ENCODE data around the gene ENOX1.

Gene ENOX1

GRCh38 chr13:43203781-43204180, 583.0 kb downstream of the ENOX1 start:
- Histone ChIP-seq H2AFZ (ENCODE audit: low read depth, low read length) (no peak overlapping the region), H3K4me3 (ENCODE audit: low read length) (no peak overlapping the region), H3K27me3 (ENCODE audit: insufficient read depth, low read length) (no peaks in the 10 kb centered on the region), H3K36me3 (ENCODE audit: insufficient read depth, low read length) (no peaks in the 10 kb centered on the region), H3K4me1 (ENCODE audit: insufficient read depth, low read length) (no peaks in the 10 kb centered on the region), H3K9me3 (ENCODE audit: low read length) (peaks cover 2% of the 10 kb centered on the region)

GRCh38 chr13:43200736-43201135, 586.0 kb downstream of the ENOX1 start:
- Histone ChIP-seq H3K4me1 (ENCODE audit: insufficient read depth, low read length) (no peaks in the 10 kb centered on the region), H2AFZ (ENCODE audit: low read depth, low read length) (no peak overlapping the region), H3K4me3 (ENCODE audit: low read length) (no peak overlapping the region), H3K9me3 (ENCODE audit: low read length) (peaks cover 2% of the 10 kb centered on the region), H3K27me3 (ENCODE audit: insufficient read depth, low read length) (no peaks in the 10 kb centered on the region), H3K36me3 (ENCODE audit: insufficient read depth, low read length) (no peaks in the 10 kb centered on the region)

DNA sequence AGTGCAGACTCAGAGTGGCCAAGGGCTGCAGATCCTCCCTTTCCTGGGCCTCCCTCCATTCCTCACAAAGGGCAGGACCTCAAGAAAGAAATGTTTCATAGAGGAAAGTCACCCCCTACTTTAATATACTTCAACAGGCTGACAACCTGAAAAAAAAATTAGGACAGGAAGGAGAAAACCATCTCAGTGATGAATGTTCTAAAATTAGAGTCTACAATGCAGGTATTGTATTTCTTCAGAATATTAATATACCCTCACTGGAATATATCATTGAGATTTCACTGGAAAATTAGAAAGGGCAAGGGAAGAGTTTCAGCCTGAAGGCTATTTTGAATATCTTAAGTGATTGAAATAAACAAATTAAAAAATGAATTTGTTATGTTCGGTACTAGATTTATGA, 586.5 kb downstream of the ENOX1 start:
- H3K27me3 ChIP-seq (ENCODE audit: insufficient read depth, low read length), result no peaks in the 10 kb centered on the region
- no peak overlapping the region for H3K4me3 ChIP-seq (ENCODE audit: low read length)
- H3K9me3 ChIP-seq (ENCODE audit: low read length), result peaks cover 2% of the 10 kb centered on the region
- H3K4me1 ChIP-seq (ENCODE audit: insufficient read depth, low read length), result no peaks in the 10 kb centered on the region
- no peaks in the 10 kb centered on the region for H3K36me3 ChIP-seq (ENCODE audit: insufficient read depth, low read length)
- H2AFZ ChIP-seq (ENCODE audit: low read depth, low read length), result no peak overlapping the region

DNA sequence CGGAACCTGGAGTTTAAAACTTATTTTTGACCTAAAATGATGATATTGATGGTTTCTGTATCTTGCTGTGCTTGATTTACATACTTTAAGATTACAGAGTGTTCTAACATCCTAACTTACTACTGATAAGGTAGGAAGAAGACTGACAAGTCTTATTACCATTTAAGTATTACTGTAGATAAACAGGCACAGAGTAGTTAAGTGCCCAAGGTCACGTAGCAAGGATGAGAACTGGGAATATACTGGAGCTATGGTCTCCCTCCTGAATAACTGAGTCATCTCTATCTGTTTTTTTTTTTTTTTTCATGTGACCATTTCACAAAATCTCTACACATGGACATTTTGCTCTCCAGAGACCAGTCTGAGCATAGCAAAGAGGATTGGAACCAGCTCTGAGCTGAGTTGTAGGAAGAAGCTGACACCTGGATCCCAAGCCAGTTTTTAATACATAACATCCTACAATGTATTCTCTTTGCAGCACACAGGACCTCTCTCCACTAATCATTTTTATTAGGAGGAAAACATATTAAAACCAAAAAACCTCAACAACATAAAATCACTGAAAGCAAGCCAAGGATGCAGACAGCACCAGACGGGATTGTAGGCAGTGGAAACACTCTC, 589.9 kb downstream of the ENOX1 start:
- Histone ChIP-seq H3K4me3 (ENCODE audit: low read length) (no peak overlapping the region), H3K36me3 (ENCODE audit: insufficient read depth, low read length) (no peaks in the 10 kb centered on the region), H3K9me3 (ENCODE audit: low read length) (peaks cover 2% of the 10 kb centered on the region), H3K27me3 (ENCODE audit: insufficient read depth, low read length) (no peaks in the 10 kb centered on the region), H2AFZ (ENCODE audit: low read depth, low read length) (no peak overlapping the region), H3K4me1 (ENCODE audit: insufficient read depth, low read length) (no peaks in the 10 kb centered on the region)

GRCh38 chr13:43196086-43196621, 590.6 kb downstream of the ENOX1 start:
- H3K9me3 ChIP-seq (ENCODE audit: low read length), result no peaks in the 10 kb centered on the region
- no peaks in the 10 kb centered on the region for H3K36me3 ChIP-seq (ENCODE audit: insufficient read depth, low read length)
- no peak overlapping the region for H2AFZ ChIP-seq (ENCODE audit: low read depth, low read length)
- no peak overlapping the region for H3K4me3 ChIP-seq (ENCODE audit: low read length)
- no peaks in the 10 kb centered on the region for H3K27me3 ChIP-seq (ENCODE audit: insufficient read depth, low read length)
- H3K4me1 ChIP-seq (ENCODE audit: insufficient read depth, low read length), result no peaks in the 10 kb centered on the region

- Histone ChIP-seq H3K4me3 (ENCODE audit: low read length) (no peak overlapping the region), H3K9me3 (ENCODE audit: low read length) (no peaks in the 10 kb centered on the region), H3K4me1 (ENCODE audit: insufficient read depth, low read length) (no peaks in the 10 kb centered on the region), H2AFZ (ENCODE audit: low read depth, low read length) (no peak overlapping the region), H3K36me3 (ENCODE audit: insufficient read depth, low read length) (no peaks in the 10 kb centered on the region), H3K27me3 (ENCODE audit: insufficient read depth, low read length) (no peaks in the 10 kb centered on the region)
Measured at GRCh38 chr13:43195551-43195950, 591.2 kb downstream of the ENOX1 start.

DNA sequence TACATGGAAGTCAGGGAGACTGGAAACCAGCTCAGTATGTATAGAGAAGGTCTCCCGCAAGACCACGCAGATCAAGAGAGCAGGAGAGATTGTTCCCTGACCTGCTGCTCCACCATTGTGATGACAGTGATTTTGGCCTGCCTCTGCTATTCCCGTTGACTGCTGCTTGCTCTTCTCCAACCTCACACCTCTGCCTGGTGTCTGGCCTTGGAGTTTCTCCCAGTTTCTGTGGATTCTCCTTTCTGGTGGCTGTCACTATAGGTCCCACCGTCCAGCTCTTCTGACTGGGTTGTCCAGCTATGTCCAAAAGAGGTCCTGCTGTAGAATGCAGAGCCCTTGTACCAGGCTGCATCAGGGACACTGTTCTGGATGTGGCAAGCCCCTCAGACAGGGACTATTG, 591.7 kb downstream of the ENOX1 start:
- Histone ChIP-seq H3K27me3 (ENCODE audit: insufficient read depth, low read length) (no peaks in the 10 kb centered on the region), H2AFZ (ENCODE audit: low read depth, low read length) (no peak overlapping the region), H3K9me3 (ENCODE audit: low read length) (no peaks in the 10 kb centered on the region), H3K36me3 (ENCODE audit: insufficient read depth, low read length) (no peaks in the 10 kb centered on the region), H3K4me3 (ENCODE audit: low read length) (no peak overlapping the region), H3K4me1 (ENCODE audit: insufficient read depth, low read length) (no peaks in the 10 kb centered on the region)

DNA sequence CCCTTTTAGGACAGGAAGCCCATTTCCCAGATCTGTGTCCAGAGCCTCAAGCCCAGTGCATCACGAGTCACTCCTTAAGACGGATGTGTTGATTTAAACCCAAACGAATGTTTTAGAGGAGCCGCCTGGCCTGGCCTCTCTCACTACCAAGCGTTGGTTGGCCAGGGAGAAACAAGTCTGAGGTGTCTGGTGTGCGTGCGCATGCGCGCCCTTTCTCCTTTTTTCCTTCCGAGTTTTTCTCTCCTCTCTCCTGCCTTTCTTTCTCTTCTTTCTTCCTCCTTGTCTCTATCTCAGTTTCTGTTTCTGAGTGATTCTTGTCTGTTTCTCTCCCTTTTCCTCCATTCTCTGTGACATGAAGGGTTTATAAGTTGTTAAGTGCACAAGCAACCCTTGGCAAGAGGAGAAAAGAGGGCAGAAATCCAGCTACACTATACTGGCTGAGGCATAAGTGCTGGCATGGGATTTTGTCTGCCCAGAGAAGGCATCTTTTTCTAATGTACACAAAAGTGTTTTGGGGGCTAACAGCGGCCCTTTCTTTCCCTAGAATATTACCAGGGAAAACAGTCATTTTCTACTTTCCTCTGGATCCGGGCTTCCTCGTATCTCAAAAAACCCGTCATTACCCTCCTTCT, 592.9 kb downstream of the ENOX1 start:
- no peak overlapping the region for H2AFZ ChIP-seq (ENCODE audit: low read depth, low read length)
- H3K36me3 ChIP-seq (ENCODE audit: insufficient read depth, low read length), result no peaks in the 10 kb centered on the region
- no peak overlapping the region for H3K4me3 ChIP-seq (ENCODE audit: low read length)
- H3K9me3 ChIP-seq (ENCODE audit: low read length), result no peaks in the 10 kb centered on the region
- no peaks in the 10 kb centered on the region for H3K27me3 ChIP-seq (ENCODE audit: insufficient read depth, low read length)
- no peaks in the 10 kb centered on the region for H3K4me1 ChIP-seq (ENCODE audit: insufficient read depth, low read length)

- H2AFZ ChIP-seq (ENCODE audit: low read depth, low read length), result no peak overlapping the region
- no peaks in the 10 kb centered on the region for H3K27me3 ChIP-seq (ENCODE audit: insufficient read depth, low read length)
- no peaks in the 10 kb centered on the region for H3K4me1 ChIP-seq (ENCODE audit: insufficient read depth, low read length)
- no peaks in the 10 kb centered on the region for H3K36me3 ChIP-seq (ENCODE audit: insufficient read depth, low read length)
- H3K9me3 ChIP-seq (ENCODE audit: low read length), result no peaks in the 10 kb centered on the region
- H3K4me3 ChIP-seq (ENCODE audit: low read length), result no peak overlapping the region
Measured at GRCh38 chr13:43191546-43191945, 595.2 kb downstream of the ENOX1 start.

DNA sequence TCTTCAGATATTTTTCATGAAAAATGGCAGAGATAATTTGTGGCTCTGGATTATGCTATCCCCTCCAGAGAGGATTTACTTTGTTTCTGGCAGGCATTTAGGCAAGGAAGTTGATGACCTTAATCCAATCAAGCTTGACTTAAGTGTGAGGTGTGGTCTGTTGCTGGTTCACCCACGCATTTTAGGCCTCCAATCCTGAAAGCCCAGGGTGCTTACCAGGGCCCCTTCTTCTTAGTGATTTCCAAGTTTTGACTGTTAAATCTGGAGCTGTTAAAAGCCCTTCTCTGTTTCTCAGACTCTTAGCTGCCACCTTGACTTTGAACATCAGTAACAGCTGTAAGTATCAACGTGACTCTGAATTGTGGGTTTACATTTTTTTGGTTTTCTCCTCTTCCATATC, 601.5 kb downstream of the ENOX1 start:
- no peaks in the 10 kb centered on the region for H3K4me1 ChIP-seq (ENCODE audit: insufficient read depth, low read length)
- no peak overlapping the region for H2AFZ ChIP-seq (ENCODE audit: low read depth, low read length)
- H3K4me3 ChIP-seq (ENCODE audit: low read length), result no peak overlapping the region
- H3K36me3 ChIP-seq (ENCODE audit: insufficient read depth, low read length), result no peaks in the 10 kb centered on the region
- H3K9me3 ChIP-seq (ENCODE audit: low read length), result no peaks in the 10 kb centered on the region
- H3K27me3 ChIP-seq (ENCODE audit: insufficient read depth, low read length), result no peaks in the 10 kb centered on the region

GRCh38 chr13:43180837-43181236, 605.9 kb downstream of the ENOX1 start:
- H3K4me1 ChIP-seq (ENCODE audit: insufficient read depth, low read length), result no peaks in the 10 kb centered on the region
- H2AFZ ChIP-seq (ENCODE audit: low read depth, low read length), result no peak overlapping the region
- no peak overlapping the region for H3K4me3 ChIP-seq (ENCODE audit: low read length)
- no peaks in the 10 kb centered on the region for H3K27me3 ChIP-seq (ENCODE audit: insufficient read depth, low read length)
- no peaks in the 10 kb centered on the region for H3K36me3 ChIP-seq (ENCODE audit: insufficient read depth, low read length)
- H3K9me3 ChIP-seq (ENCODE audit: low read length), result no peaks in the 10 kb centered on the region

- Histone ChIP-seq H2AFZ (ENCODE audit: low read depth, low read length) (no peak overlapping the region), H3K27me3 (ENCODE audit: insufficient read depth, low read length) (no peaks in the 10 kb centered on the region), H3K36me3 (ENCODE audit: insufficient read depth, low read length) (no peaks in the 10 kb centered on the region), H3K4me3 (ENCODE audit: low read length) (no peak overlapping the region), H3K9me3 (ENCODE audit: low read length) (no peaks in the 10 kb centered on the region), H3K4me1 (ENCODE audit: insufficient read depth, low read length) (no peaks in the 10 kb centered on the region)
Measured at GRCh38 chr13:43180036-43180660, 606.6 kb downstream of the ENOX1 start.

DNA sequence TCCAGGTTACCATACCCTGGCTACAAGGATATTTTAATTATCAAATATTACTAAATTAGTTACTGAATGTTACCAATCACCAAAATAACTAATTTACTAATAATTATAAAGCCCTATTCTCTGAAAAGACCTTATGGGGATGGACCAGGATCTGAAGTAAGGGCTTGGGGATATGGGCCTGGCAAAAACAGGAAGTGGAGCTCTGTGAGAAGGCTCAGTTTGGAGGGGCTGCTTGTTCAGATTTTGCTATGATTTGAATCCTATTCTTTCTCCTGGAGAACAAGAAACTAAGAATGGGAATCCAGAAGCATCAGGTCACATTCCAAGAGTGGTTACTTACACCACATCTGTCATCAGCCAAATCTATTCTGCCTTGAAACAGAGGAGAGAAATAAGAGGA, 615.3 kb downstream of the ENOX1 start:
- Histone ChIP-seq H3K27me3 (ENCODE audit: insufficient read depth, low read length) (no peaks in the 10 kb centered on the region), H3K4me1 (ENCODE audit: insufficient read depth, low read length) (no peaks in the 10 kb centered on the region), H3K4me3 (ENCODE audit: low read length) (no peak overlapping the region), H2AFZ (ENCODE audit: low read depth, low read length) (no peak overlapping the region), H3K9me3 (ENCODE audit: low read length) (no peaks in the 10 kb centered on the region), H3K36me3 (ENCODE audit: insufficient read depth, low read length) (no peaks in the 10 kb centered on the region)

Measured in neuron (in vitro differentiated cells).